Measurements from ENCODE around the gene PI3. TPM values are rescaled to one million over a fixed set of nuclear protein-coding genes. Genes with fewer than 3 reads are reported as not detected.

PI3 gene
- total RNA-seq, 2 donors from 2014 or later, result not detected

- TF ChIP-seq CTCF (IDR thresholded peaks at IDR 0.05), result no peak
- TF ChIP-seq POLR2A (IDR thresholded peaks at IDR 0.05), result no peak
- no peak for ATAC-seq
- no peaks in the 10 kb centered on the region for H3K9me3 ChIP-seq
- 93 to 95% methylated on average over 2 of the region's 2 CpGs for whole genome bisulfite sequencing, 2 donors
- no peaks in the 10 kb centered on the region for H3K36me3 ChIP-seq (replicated peaks in 1 of 2; ENCODE audit: insufficient read depth in 1 of 2, low read depth in 2 of 2)
- H3K27ac ChIP-seq, result no peak overlapping the region
- H3K4me1 ChIP-seq, result peaks cover 12% of the 10 kb centered on the region
- DNase-seq, result no peak
- H3K27me3 ChIP-seq, result no peaks in the 10 kb centered on the region
- intact Hi-C loops (cut with DNase I), result no loop called here
- no peak overlapping the region for H3K4me3 ChIP-seq
Measured at GRCh38 chr20:45193331-45193730, 18.6 kb downstream of the PI3 start.

GRCh38 chr20:45206725-45207124, 32.0 kb downstream of the PI3 start, which contains the start of gene SEMG1:
Gene SEMG1 (plus strand): TSS chr20:45207033. CDS start chr20:45207054, 21 bp downstream.
- Histone ChIP-seq H3K36me3 (replicated peaks in 1 of 2; ENCODE audit: insufficient read depth in 1 of 2, low read depth in 2 of 2) (no peaks in the 10 kb centered on the region), H3K27me3 (no peaks in the 10 kb centered on the region), H3K9me3 (no peaks in the 10 kb centered on the region), H3K4me1 (no peaks in the 10 kb centered on the region), H3K27ac (no peak within 1 kb of the TSS), H3K4me3 (no peak within 1 kb of the TSS)
- ATAC-seq (no peak), DNase-seq (no peak)
- WGBS, 2 donors, result 4% methylated on average over 1 of the region's 1 CpG
- intact Hi-C loops (cut with DNase I), result no loop called here
- TF ChIP-seq CTCF (IDR thresholded peaks at IDR 0.05) (no peak), POLR2A (IDR thresholded peaks at IDR 0.05) (no peak)

DNA sequence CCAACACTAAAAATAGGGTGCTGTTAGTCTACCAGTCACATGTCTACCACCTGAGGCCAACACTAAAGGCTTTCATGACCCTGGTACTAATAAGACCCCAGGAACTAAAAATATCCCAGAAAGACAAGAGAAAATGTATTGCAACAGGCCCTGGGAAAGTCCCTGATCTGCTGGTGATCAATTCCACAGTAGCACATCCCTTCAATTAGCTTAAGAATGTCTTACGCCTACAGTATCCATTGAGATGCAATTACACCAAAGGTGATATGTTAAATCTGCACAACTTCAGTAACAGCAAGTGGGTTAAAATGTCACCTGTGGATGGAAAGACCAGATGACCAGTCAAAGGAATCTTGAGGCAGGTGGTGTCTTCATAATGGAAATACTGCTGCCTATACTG, 35.2 kb downstream of the PI3 start:
- ATAC-seq (no peak), DNase-seq (no peak)
- Histone ChIP-seq H3K9me3 (no peaks in the 10 kb centered on the region), H3K27me3 (no peaks in the 10 kb centered on the region), H3K27ac (no peak overlapping the region), H3K4me1 (no peaks in the 10 kb centered on the region), H3K4me3 (no peak overlapping the region), H3K36me3 (replicated peaks in 1 of 2; ENCODE audit: insufficient read depth in 1 of 2, low read depth in 2 of 2) (no peaks in the 10 kb centered on the region)
- 89 to 92% methylated on average over 1 of the region's 1 CpG for WGBS, 2 donors
- intact Hi-C loops (cut with DNase I), result no loop called here
- TF ChIP-seq CTCF (IDR thresholded peaks at IDR 0.05) (no peak), POLR2A (IDR thresholded peaks at IDR 0.05) (no peak)

DNA sequence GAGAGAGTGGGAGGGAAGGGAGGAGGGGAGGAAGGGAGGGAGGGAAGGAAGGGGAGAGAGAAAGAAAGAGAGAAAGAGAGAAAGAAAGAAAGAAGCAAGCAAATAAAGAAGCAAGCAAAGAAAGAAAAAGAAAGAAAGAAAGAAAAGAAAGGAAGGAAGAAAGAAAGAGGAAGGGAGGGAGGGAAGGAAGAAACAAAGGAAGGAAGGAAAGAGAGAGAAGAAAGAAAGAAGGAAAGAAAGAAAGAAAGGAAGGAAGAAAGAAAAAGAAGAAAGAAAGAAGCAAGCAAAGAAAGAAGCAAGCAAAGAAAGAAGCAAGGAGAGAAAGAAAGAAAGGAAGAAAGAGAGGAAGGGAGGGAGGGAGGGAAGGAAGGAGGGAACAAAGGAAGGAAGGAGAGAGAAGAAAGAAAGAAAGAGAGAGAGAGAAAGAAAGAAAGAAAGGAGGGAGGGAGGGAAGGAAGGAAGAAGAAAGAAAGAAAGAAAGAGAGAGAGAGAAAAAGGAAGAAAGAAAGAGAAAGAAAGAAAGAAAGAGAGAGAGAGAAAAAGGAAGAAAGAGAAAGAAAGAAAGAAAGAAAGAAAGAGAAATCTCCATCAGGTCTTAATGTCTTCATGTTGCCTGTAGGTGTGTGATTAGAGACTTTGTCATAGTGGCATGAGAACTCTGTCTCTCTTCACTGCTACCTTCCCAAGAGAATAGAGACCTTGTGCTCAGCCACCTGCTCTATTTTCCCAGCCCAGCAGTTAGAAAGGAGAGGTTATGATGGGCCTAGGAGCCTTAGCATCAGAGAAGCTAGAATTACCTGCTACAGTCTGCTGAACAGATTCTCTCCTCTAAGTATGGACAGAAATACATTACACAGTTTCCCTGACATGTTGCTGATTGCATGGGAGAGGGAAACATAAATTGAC, 37.1 kb downstream of the PI3 start:
- Histone ChIP-seq H3K27ac (no peak overlapping the region), H3K27me3 (no peaks in the 10 kb centered on the region), H3K36me3 (replicated peaks in 1 of 2; ENCODE audit: insufficient read depth in 1 of 2, low read depth in 2 of 2) (no peaks in the 10 kb centered on the region), H3K4me1 (no peaks in the 10 kb centered on the region), H3K4me3 (no peak overlapping the region), H3K9me3 (no peaks in the 10 kb centered on the region)
- TF ChIP-seq CTCF (IDR thresholded peaks at IDR 0.05) (no peak), POLR2A (IDR thresholded peaks at IDR 0.05) (no peak)
- DNase-seq (no peak), ATAC-seq (no peak)
- intact Hi-C loops (cut with DNase I), result no loop called here

GRCh38 chr20:45212836-45213235, 38.1 kb downstream of the PI3 start:
- no peak for TF ChIP-seq POLR2A (IDR thresholded peaks at IDR 0.05)
- no peak for TF ChIP-seq CTCF (IDR thresholded peaks at IDR 0.05)
- no peaks in the 10 kb centered on the region for H3K36me3 ChIP-seq (replicated peaks in 1 of 2; ENCODE audit: insufficient read depth in 1 of 2, low read depth in 2 of 2)
- no peak for ATAC-seq
- H3K4me1 ChIP-seq, result no peaks in the 10 kb centered on the region
- 69 to 78% methylated on average over 3 of the region's 3 CpGs for WGBS, 2 donors
- no peak for DNase-seq
- no peaks in the 10 kb centered on the region for H3K27me3 ChIP-seq
- H3K4me3 ChIP-seq, result no peak overlapping the region
- intact Hi-C loops (cut with DNase I), result no loop called here
- H3K9me3 ChIP-seq, result no peaks in the 10 kb centered on the region
- no peak overlapping the region for H3K27ac ChIP-seq
